ENCODE results near the gene PIGV. TPM values are rescaled to one million over a fixed set of nuclear protein-coding genes. Genes with fewer than 3 reads are reported as not detected.

Gene PIGV
- total RNA-seq, 1 experiment from 2014 or later: 14.7 TPM

GRCh38 chr1:26740952-26741351, 46.8 kb upstream of the PIGV start:
- CTCF ChIA-PET: no interaction called here
- peaks cover 73% of the 10 kb centered on the region for H3K36me3 Mint-ChIP-seq (ENCODE audit: insufficient read depth, unreplicated experiment)
- no peak overlapping the region for H3K27ac Mint-ChIP-seq (ENCODE audit: low read depth, unreplicated experiment)
- intact Hi-C loops (cut with micrococcal nuclease): no loop called here
- POLR2A ChIA-PET: no interaction called here
- no peaks in the 10 kb centered on the region for H3K27me3 Mint-ChIP-seq (ENCODE audit: insufficient read depth, unreplicated experiment)
- TF ChIP-seq CTCF (IDR thresholded peaks at IDR 0.05; ENCODE audit: unreplicated experiment): no peak
- no peak for DNase-seq (ENCODE audit: unreplicated experiment)
- no peaks in the 10 kb centered on the region for H3K9me3 Mint-ChIP-seq (ENCODE audit: unreplicated experiment)
- H3K4me1 Mint-ChIP-seq (ENCODE audit: insufficient read depth, unreplicated experiment): peaks cover 18% of the 10 kb centered on the region
- no peak overlapping the region for H3K4me3 Mint-ChIP-seq (ENCODE audit: unreplicated experiment)
- no TSS peak for BruUV-seq (replicated peaks)

- Mint-ChIP-seq H3K9me3 (ENCODE audit: unreplicated experiment) (no peaks in the 10 kb centered on the region), H3K36me3 (ENCODE audit: insufficient read depth, unreplicated experiment) (peaks cover 77% of the 10 kb centered on the region), H3K4me1 (ENCODE audit: insufficient read depth, unreplicated experiment) (peaks cover 18% of the 10 kb centered on the region), H3K27me3 (ENCODE audit: insufficient read depth, unreplicated experiment) (no peaks in the 10 kb centered on the region), H3K27ac (ENCODE audit: low read depth, unreplicated experiment) (peak overlapping the region; percentile 53), H3K4me3 (ENCODE audit: unreplicated experiment) (no peak overlapping the region)
- no peak for TF ChIP-seq CTCF (IDR thresholded peaks at IDR 0.05; ENCODE audit: unreplicated experiment)
- ChIA-PET POLR2A (interaction anchor here (1.5 kb wide), 1 partner anchor 22 kb away, joined by 4 read pairs; no protein-coding TSS in a partner anchor), CTCF (interaction anchor here (1.2 kb wide), 1 partner anchor 66 kb away, joined by 7 read pairs; no protein-coding TSS in a partner anchor)
- BruUV-seq (replicated peaks): no TSS peak
- intact Hi-C loops (cut with micrococcal nuclease): no loop called here
- DNase-seq (ENCODE audit: unreplicated experiment): no peak
Measured at GRCh38 chr1:26743426-26744059, 44.2 kb upstream of the PIGV start.

GRCh38 chr1:26744075-26744959, 43.4 kb upstream of the PIGV start:
- CTCF ChIA-PET: interaction anchor here (0.9 to 1.0 kb wide), 2 partner anchors 18 to 67 kb away, joined by 3 to 4 read pairs; no protein-coding TSS in a partner anchor
- BruUV-seq (replicated peaks): no TSS peak
- intact Hi-C loops (cut with micrococcal nuclease): no loop called here
- Mint-ChIP-seq H3K27ac (ENCODE audit: low read depth, unreplicated experiment) (peak overlapping the region; percentile 53), H3K27me3 (ENCODE audit: insufficient read depth, unreplicated experiment) (no peaks in the 10 kb centered on the region), H3K4me1 (ENCODE audit: insufficient read depth, unreplicated experiment) (peaks cover 18% of the 10 kb centered on the region), H3K4me3 (ENCODE audit: unreplicated experiment) (no peak overlapping the region), H3K9me3 (ENCODE audit: unreplicated experiment) (no peaks in the 10 kb centered on the region), H3K36me3 (ENCODE audit: insufficient read depth, unreplicated experiment) (peaks cover 77% of the 10 kb centered on the region)
- POLR2A ChIA-PET: interaction anchor here (1.0 to 2.0 kb wide), 5 partner anchors 17 to 45 kb away, joined by 3 to 7 read pairs (median 4); no protein-coding TSS in a partner anchor
- TF ChIP-seq CTCF (IDR thresholded peaks at IDR 0.05; ENCODE audit: unreplicated experiment): no peak
- DNase-seq (ENCODE audit: unreplicated experiment): peak; percentile 82

GRCh38 chr1:26745191-26745590, 42.6 kb upstream of the PIGV start:
- ChIA-PET CTCF (interaction anchor here (0.9 to 1.0 kb wide), 2 partner anchors 19 to 68 kb away, joined by 3 to 4 read pairs; no protein-coding TSS in a partner anchor), POLR2A (interaction anchor here (1.0 to 2.0 kb wide), 4 partner anchors 18 to 46 kb away, joined by 3 to 7 read pairs (median 5); no protein-coding TSS in a partner anchor)
- Mint-ChIP-seq H3K4me1 (ENCODE audit: insufficient read depth, unreplicated experiment) (peaks cover 20% of the 10 kb centered on the region), H3K36me3 (ENCODE audit: insufficient read depth, unreplicated experiment) (peaks cover 73% of the 10 kb centered on the region), H3K9me3 (ENCODE audit: unreplicated experiment) (no peaks in the 10 kb centered on the region), H3K4me3 (ENCODE audit: unreplicated experiment) (no peak overlapping the region), H3K27ac (ENCODE audit: low read depth, unreplicated experiment) (no peak overlapping the region), H3K27me3 (ENCODE audit: insufficient read depth, unreplicated experiment) (no peaks in the 10 kb centered on the region)
- DNase-seq (ENCODE audit: unreplicated experiment): no peak
- no peak for TF ChIP-seq CTCF (IDR thresholded peaks at IDR 0.05; ENCODE audit: unreplicated experiment)
- intact Hi-C loops (cut with micrococcal nuclease): no loop called here
- no TSS peak for BruUV-seq (replicated peaks)

All from MCF 10A (cell line).